ENCODE results near the gene SLC37A1.
A peak's percentile ranks its signal among the peaks of the same experiment; 100 is the strongest.
"Not testable (repeated sequence)": the region's sequence is repeated elsewhere in the genome, so short reads cannot be mapped to it uniquely, and the experiment has no call there.

SLC37A1 gene

DNA sequence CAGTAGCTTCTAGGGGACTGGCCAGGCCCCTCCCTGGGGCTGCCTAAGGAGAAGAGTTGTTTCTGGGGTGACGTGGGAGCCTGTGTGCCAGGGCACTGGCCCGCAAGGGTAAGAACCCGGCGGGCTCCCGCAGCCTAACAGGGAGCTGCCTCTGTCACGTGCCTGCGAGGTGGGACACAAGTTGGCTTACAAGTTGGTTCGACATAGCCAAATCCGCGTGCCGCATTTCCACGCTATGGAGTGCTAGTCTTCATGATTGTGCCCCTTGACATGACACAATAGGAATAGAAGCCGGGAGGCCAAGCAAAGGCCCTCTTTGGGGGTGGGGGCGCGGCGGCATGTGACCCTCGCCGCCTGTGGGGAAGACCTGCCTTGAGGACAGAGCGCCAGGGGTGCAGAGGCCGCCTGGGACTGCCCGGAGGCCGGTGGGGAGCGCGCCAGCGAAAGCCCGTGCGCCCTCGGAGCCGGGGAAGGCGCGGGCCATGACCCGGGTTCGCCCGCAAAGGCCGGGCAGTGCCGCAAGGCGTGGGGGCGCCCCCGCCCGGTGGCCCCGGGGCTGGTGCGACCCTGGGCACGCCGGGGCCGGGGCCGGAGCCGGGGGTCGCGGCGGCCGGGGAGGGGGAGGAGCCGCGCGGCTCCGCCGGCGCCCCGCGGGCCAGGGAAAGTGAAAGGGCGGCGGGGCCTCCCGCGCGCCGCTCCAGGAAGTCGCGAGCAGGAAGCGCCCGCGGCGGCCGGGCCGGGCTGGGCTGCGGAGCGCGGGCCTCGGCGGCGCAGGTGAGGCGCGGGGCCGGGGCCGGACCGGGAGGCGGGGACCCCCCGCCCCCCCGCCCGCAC lies at the start of gene SLC37A1:
Gene SLC37A1, plus strand, starts transcription at position 702 of the 834 bp plus-strand sequence. CDS start 4,603 bp downstream, outside the sequence.
- no peak for DNase-seq

DNA sequence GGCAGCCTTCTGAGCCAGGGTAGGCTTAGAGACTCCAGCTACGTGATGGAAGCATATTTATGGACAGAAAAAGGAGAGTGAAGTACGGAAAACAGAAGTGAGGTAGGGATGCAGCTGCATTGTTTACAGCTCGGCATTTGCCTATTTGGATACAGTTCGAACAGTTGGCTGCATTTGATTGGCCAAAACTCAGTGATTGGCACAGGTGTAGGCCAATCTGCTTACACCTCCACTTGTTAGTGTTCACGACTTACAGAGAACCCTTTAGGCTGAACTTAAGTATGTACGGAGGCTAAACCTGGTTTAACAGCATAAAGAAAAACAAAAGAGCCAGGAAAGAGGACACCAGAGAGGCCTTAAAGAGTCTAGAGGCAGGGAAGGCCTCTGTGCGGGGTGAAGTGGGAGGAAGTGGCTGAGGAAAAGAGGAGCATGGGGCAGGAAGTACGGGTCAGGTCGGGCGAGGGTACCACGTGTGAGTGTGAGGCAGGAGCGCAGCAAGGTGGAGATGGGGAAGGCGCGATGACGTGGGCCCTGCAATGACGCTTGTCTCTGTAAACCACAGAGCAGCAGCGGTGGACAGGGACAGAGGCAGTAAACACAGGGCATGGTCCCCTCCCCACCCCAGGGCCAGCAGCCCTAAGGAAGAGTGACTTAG lies 49.7 kb upstream of the SLC37A1 start:
- DNase-seq, result no peak

DNA sequence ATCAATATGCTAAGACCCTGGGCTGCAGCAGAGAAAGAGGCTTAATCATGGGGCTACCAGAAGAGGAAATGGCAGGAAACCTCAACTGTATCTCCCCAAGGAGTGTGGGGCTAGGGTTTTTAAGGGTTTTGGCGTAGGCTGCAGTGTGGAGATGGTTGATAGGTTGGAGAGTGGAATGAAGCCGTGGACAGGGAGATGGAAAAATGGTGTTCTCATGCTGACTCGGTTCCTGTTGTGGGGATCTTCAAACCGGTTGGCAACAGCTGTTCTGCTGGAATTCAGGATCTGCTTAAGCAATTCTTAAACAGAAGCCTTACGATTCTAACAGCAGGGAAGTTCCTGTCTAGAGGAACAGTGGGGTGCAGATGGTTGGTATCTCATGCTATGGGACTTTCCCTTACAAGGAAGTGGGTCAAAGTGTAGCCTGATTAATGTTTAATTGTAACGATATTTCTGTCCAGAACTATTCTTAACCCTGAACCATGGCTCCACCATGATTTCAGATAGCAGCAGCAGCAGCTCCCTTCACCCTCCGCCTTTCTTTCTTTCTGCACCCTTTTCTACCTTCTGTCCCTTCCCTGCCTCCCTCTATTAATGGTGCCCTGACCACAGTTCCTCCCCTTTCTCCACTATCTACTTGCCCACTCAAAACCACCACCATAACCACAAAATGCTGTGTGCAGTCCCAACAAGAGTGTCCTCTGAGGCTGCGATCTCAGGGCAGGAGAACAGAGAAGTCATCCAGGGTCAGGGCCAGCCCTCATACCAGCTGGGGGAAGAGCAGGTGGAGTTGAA lies 48.4 kb upstream of the SLC37A1 start:
- no peak for DNase-seq

DNA sequence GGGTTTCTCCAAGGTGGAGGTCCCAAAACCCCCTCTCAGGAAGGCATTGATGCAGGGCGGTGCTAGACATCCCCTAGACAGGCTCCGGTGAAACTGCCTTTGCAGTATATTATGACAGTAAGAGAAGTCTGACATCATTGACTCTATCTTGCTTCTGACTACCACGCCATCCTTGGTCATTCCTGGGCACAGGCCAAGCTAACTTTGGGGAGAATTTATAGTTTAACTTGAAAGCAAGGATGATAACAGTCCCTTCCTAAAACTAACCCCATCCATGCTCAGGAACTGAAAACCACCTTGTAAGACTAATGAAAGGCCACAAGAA lies 47.9 kb upstream of the SLC37A1 start:
- DNase-seq, result no peak

DNA sequence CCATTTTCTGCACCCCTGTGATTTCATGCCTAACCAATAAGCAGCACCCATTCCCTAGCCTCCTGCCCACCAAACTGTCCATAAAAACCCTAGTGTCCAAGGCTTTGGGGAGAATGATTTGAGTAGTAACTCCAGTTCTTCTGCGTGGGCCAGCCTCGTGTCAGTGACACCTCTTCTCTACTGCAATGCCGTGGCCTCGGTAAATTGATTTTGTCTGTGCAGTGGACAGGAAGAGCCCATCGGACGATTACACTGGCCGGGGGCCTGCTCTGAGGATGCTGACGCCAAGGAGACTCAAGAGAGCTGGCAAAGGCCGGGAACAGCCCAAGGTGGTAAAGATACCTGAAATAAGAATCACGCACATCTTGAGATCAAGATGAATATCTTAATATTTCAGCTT lies 47.0 kb upstream of the SLC37A1 start:
- DNase-seq, result no peak

DNA sequence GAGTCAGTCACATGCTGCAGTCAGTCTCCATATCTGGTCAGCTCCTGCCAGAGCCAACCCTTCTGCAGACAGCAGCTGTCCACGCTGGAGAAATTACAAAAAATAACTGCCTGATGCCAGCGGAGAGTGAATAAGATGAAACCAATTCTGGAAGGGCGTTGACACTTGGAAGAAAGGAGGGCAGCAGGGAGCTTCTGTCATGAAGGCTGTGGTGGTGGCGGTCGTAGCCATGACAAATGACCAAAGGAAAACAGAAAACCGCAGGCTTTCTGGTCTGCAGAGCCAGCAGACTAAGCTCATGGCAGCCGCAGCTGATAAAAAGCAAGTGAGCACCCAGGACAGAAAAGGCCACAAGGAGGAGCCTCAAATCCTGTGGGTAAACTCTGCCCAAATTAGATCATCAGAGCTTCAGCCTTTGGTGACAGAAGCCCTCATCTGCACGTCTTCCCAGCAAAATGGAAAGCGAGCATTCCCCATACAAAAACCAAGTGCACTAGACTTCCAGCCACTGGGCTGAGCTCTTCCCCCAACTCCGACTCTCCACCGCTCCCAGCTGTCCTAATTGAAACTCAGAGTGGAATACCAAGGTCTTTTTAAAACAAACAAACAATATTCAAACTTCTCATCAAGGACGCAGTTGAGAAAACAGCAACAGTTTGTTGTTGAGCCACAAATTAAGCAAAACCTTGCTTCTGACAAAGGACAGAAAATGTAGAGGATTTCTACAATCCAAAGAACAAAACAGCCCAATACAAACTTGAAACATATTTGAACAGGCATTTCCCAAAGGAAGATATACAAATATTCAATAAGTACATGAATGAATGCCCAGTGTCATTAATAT lies 46.3 kb upstream of the SLC37A1 start:
- DNase-seq, result no peak

DNA sequence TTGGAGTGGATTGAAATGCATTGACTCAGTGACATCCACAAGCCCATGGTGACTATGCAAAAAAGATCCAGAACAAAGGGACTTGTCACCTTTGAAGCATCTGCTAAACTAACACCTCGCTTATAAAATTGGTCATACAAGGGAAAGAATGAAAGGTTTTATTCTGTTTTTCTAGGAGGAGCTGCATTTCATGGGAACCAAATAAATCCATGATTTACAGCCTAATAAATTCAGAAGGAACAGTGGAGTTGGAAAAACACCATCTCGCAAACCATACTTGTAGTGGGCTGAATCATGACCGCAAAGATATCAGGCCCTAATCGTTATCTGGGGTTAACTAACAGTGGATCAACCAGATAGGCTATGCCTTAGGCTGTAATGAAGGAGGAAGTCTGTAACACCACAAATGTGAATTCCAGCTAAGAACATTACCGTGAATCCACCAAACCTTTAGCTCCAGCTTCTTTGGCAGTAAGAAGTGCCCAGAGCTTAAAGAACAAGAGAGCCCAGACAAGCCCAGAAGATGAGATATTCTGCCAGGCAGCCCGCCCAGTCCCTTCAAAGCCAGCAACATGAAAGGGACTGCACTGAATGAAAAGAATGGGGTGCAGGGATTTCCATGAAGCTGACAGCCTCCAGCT lies 45.0 kb upstream of the SLC37A1 start:
- DNase-seq, result no peak

DNA sequence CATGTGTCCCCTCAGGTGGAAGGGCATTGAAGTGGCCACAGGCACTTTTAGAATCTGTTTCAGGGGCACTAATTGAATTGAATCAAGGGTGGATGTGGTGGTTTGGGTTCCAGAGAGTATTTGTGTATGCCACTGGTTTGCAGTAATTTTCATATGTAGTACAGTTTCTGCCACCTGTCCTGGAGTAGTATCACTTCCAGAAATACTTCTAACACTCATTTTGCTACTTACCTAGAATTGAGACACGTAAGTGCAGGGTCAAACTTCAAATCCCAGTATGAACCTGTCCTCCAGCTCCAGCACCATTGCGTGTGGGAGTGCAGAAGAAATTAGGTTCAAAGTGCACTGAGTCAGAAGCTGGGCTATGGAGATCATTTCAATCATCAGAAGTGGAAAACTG lies 44.4 kb upstream of the SLC37A1 start:
- no peak for DNase-seq

DNA sequence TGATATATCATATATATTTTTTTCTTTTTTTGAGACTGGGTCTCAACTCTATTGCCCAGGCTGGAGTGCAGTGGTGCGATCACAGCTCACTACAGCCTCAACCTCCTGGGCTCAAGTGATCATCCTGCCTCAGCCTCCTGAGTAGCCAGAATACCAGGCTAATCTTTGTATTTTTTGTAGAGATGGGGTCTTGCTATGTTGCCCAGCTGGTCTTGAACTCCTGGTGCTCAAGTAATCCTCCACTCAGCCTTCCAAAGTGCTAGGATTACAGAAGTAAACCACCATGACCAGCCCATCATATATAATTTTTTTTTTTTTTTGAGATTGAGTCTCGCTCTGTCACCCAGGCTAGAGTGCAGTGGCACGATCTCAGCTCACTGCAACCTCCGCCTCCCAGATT lies 43.9 kb upstream of the SLC37A1 start:
- DNase-seq, result not testable (repeated sequence)

DNA sequence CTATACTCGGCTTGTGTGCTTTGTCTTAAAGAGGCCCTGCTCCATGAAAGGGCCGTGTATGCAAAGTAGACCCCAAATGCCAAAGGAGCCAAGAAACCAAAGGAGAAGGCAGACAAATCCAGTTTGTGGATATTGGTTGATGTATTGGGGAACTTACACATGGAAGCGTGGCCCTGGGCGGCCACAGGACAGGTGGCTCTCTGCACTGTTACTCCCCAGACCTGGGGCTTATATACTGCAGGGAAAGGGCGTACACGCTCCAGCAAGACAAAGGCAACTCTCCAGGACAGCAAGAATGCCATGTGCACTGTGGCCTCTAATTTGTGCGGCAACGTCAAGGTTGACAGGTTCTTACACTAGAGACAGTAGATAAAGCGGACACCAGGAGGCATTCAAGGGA lies 42.4 kb upstream of the SLC37A1 start:
- no peak for DNase-seq

DNA sequence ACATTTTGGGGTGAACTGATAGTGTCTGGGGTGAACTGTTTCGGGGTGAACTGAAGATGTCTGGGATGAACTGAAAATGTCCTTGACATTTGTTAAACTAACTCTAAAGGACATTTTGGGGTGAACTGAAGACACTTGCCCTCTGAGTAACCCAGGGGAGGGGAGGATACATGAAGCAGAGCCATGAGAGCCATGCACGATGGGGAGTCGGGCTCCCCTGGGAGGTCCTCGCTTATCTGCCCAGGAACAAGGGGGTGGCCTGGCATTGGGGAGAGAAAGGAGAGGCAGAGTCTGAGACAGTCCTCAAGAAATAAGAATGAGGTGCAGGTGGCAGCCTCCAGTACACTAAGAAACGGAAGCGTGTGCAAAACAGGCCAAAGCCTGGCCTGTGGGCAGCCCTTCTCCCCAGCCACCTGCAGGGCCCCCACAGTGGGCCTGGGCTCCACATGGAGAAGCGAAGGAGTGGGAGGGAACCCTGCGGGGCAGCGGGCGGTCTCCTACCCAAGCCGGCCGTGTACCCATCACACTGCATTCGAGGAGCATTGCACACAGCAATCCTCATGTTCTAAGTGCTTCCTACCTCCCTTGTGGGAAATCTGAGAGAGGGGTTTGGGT lies 41.8 kb upstream of the SLC37A1 start:
- DNase-seq, result no peak

DNA sequence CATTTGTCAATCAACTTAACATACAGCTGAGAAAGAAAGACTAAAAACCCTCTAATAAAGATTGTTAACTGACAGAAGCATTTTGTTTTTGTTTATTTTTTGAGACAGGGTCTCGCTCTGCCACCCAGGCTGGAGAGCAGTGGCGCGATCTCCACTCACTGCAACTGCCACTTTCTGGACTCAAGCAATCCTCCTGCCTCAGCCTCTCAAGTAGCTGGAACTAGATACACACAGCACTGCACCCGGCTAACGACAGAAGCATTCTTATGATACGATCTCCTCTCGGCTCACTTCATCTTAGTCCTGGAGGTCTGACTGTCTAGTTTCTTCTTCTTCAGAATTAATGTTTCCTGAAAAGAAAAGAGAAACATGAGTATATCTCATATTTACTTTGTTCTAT lies 41.1 kb upstream of the SLC37A1 start:
- no peak for DNase-seq

DNA sequence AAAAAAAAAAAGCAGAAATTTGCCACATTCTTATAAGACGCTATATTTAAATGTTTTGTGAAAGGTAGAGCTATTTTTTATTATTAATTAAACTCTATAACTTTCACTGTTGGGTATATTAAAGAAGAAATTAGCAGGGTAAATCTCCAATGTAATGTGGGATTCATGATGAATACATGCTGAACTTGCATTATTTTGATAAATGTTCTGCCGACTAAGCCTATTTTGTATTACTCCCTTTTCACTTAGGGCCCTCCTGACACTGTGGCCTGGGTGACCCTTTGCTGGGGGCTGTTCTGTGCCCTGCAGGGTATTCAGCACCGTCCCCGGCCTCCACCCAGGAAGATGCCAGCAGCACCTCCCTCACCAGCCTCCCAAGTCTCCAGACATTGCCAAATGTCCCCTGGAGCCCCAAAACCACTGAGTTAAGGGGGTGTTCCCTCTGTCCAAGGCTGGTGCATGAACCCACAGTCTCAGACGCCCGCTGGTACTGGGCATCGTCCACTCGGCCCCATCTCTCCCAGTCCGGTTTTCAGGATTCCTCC lies 40.1 kb upstream of the SLC37A1 start:
- DNase-seq, result no peak

DNA sequence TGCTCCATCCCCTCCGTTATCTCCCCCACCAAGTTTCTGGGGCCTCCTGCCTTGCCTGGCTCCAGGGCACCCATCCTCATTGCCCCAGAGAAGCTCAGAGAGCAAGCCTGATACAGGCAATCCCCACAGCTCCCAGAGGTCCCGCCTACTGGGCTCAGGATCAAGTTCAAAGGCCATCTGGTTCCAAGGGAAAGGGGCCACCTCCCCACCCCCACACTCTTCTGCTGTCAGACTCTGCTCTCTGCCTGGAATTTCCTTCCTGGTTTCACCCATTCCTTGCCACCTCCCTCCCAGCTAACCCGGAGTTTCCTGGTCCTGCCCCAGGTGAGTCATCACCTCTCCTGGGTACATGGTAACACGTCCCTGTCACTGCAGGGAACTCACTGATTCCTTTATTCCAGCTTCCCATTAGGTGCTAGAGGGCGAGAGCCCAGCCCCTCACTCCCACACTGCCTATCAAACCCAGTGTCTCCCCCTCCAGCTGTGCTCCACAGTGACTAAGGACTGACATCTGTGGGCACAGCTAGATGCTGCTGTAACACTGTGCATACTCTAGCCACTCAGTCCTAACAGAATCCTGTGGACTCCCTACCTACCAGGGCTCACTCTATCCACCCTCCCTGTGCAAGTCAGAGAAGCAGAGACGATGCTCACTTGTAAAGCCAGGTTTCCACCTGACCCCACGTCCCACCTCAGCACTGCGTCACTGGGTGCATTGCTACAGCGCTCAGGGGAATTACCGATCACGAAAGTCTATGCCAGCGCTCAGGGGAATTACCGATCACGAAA lies 39.4 kb upstream of the SLC37A1 start:
- DNase-seq, result peak; percentile 9

DNA sequence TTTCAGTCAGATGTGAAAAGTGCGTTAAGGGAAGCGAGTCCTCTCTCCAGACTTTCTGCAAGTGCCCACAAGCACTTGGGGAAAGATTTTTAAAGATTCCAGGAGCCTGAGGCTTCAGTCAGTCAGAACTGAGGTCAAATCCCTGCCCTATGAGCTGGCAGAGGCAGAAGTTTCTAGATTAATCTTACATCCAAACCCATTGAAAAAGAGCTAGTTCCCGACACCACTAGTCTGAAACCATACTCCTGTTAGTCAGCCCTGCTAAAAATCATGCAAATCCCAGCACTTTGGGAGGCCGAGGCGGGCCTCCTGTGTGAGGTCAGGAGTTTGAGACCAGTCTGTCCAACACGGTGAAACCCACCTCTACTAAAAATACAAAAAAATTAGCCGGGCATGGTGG lies 38.6 kb upstream of the SLC37A1 start:
- DNase-seq, result no peak

DNA sequence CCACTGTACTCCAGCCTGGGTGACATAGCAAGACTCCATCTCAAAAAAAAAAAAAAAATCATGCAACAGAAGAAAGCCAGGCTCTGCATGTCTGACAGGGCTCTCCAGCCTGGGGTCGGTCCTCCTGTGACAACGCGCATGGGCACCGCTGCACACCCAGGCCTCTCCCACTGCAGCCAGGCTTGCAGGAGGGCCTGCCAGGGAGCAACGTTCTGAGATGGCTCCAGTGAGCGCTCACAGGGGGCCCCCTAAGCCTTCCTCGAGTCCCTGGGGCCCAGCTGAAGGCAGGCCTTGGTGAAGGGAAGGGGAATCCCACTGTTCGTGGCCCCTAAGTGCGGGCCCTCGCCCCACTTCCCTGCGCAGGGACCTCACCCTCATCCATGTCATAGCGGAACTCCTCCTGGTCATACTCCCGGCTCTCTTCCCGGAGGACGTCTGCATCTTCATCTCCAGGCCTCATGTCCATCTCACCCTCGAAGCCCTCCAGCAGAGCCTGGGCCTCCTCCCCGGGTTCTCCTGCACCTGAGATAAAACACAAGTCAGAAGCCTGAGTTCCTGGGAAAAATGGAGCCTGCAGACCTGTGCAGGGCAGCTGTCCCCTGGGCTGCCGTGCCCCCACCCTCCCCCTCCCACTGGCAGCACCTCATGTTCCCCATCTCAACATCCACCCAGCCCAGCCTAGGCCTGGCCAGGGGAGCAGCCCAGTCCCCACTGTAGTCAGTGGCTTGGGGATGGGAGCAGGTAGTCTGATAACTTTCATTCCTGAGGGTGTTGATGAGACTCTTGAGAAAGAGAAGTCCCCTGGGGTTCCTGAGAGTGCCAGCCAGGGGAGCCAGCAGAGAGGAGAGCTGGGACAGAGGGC lies 37.9 kb upstream of the SLC37A1 start:
- DNase-seq, result no peak

DNA sequence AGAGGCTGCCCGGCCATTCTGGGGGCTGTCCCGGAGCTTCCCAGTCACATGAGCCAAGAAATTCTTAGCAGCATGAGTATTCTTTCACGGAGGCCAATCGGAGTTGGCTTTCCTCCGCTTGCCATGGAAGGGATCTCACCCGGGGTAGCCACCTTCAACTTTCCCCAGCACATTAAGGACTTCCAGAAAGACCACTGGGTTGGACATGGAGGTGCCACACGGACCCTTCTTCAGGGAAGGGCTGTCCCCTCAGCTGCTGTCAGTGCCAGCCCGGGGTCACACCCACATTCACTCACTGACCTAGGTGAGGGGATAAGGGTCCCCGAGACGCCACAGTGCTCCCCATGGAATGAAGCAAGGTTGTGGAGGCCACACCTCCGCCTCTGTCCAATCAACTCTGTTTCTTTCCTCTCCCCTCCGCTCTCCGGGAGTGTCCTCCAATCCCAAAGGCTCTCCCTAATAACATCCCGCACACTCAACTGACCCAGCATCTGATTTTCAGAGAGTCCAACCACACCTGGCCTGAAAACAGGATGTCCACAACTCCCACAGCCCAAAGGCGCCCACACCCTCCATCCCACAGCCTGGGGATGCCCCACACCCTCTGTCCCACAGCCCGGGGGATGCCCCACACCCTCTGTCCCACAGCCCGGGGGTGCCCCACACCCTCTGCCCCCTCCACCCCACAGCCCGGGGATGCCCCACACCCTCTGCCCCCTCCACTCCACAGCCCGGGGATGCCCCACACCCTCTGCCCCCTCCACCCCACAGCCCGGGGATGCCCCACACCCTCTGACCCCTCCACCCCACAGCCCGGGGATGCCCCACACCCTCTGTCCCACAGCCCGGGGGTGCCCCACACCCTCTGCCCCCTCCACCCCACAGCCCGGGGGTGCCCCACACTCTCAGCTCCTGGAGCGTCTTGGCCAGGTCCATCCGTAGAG lies 37.0 kb upstream of the SLC37A1 start:
- DNase-seq, result no peak

DNA sequence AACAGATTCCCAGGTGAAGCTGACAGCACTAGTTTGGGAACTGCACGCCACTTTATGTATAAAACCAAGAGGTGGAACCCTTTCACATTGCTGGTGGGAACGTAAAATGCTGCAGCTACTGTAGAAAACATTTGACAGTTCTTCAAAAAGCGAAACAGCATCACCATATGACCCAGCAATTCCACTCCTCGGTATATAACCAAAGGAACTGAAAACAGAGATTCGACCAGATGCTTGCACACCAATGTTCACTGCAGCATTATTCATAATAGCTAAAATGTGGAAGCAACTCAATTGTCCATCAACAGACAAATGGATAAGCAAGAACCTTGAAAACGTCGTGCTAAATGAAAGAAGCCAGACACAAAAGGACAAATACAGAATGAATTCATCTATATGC lies 35.1 kb upstream of the SLC37A1 start:
- no peak for DNase-seq

DNA sequence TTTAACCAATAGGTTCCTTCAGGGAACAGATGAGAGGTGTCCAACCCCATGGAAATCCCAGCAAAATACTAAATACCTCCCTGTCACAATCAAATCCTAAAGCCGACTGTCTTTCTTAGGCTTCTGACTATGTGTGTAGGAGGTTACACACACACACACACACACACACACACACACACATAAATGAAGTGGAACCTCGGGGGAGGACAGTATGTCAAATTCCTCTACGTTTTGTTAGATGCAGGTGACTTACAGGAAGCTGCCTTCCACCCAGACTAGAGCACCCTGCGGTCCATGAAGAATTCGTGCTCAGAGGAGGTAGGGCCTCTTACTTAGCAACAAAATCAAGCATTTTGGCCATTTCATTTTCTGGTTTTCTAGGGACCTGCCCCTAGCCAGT lies 34.1 kb upstream of the SLC37A1 start:
- DNase-seq, result no peak

Data from NCI-H2029 treated with DMSO at 0.1 percent for 48 hours (cell line).